Epithelial cell of proximal tubule (primary cell): ENCODE measurements around the gene BROX. TPM values are rescaled to one million over a fixed set of nuclear protein-coding genes. Genes with fewer than 3 reads are reported as not detected.
"Not testable (repeated sequence)": the region's sequence is repeated elsewhere in the genome, so short reads cannot be mapped to it uniquely, and the experiment has no call there.

Experiments used
- DNase-seq: peaks from one replicate; pipeline ENCODE4 v3.0.0-alpha.2; 2011; ENCODE audit warnings: low read depth
- H3K4me3 ChIP-seq: 2 replicates; pipeline ENCODE4 v1.5.1; 2011; ENCODE audit warnings: low read depth, mild to moderate bottlenecking, low read length
- total RNA-seq: library from RNA; depleted of rRNA; stranded (reverse); fragments of >200 nt; gene quantifications from 2 replicates; pipeline ENCODE4 v1.2.3, GENCODE V29; 2015
- TF ChIP-seq, protein P1 (sequence below): conservative IDR thresholded peaks from 2 replicates; pipeline ENCODE4 v1.5.1; 2012; ENCODE audit warnings: low read depth, mild to moderate bottlenecking, low read length

Gene BROX
- total RNA-seq, 1 donor from 2014 or later = 41.5 TPM

DNA sequence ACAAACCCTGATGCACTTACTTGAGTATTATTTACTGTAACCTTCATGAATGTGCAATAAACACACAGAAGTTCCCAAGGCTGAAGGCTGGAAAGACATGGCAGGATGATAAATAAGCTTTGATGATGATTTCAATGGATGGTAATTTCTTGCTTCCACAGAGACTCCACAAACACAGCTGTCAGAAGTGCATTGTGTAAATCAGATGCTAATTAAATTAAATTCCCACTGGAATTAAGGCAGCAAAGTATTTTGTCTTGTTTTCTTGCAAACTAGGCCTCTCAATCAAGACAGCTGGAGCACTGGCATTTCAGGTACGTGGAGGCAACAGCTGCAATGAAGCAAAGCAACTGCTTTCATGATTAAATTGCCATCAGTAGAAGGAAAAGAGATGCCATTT lies 48.7 kb downstream of the BROX start:
- no peak overlapping the region for H3K4me3 ChIP-seq
- no peak for DNase-seq
- TF ChIP-seq, protein P1, sequence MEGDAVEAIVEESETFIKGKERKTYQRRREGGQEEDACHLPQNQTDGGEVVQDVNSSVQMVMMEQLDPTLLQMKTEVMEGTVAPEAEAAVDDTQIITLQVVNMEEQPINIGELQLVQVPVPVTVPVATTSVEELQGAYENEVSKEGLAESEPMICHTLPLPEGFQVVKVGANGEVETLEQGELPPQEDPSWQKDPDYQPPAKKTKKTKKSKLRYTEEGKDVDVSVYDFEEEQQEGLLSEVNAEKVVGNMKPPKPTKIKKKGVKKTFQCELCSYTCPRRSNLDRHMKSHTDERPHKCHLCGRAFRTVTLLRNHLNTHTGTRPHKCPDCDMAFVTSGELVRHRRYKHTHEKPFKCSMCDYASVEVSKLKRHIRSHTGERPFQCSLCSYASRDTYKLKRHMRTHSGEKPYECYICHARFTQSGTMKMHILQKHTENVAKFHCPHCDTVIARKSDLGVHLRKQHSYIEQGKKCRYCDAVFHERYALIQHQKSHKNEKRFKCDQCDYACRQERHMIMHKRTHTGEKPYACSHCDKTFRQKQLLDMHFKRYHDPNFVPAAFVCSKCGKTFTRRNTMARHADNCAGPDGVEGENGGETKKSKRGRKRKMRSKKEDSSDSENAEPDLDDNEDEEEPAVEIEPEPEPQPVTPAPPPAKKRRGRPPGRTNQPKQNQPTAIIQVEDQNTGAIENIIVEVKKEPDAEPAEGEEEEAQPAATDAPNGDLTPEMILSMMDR = no peak

DNA sequence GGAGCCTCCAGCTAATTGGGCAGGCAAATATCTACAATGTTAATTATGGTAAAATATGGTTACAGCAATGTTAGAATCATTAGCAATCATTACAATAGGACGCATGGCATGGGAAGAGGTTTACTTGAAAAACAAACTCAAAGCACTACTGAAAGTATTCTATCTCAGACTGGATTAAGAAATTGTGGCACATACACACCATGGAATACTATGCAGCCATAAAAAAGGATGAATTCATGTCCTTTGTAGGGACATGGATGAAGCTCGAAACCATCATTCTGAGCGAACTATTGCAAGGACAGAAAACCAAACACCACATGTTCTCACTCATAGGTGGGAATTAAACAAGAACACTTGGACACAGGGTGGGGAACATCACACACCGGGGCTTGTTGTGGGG lies 49.8 kb downstream of the BROX start:
- DNase-seq = not testable (repeated sequence)

DNA sequence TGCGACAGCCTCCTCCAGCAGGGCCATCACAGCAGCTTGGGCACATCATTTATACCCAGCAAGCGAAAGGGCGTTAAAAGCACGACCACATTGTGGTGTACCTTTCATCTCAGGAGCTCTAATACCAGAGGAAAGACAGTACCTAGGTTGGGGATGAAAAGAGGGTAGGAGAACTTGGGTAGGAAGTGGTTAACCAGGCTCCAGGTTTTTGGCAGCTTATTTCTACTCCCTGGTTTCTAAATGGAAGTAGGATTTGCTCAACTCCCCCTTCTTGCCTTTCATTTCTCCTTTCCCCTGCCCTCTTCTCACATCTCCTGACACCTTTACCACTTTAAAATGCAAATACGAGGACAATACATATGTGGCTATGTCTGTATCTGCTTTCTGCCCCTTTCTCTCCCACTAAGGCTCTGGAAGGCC lies 54.8 kb downstream of the BROX start:
- H3K4me3 ChIP-seq = no peak overlapping the region
- no peak for DNase-seq
- TF ChIP-seq, protein P1 = no peak

More for the DNA sequence above, 49.8 kb downstream of the BROX start:
- not testable (repeated sequence) for H3K4me3 ChIP-seq

DNA sequence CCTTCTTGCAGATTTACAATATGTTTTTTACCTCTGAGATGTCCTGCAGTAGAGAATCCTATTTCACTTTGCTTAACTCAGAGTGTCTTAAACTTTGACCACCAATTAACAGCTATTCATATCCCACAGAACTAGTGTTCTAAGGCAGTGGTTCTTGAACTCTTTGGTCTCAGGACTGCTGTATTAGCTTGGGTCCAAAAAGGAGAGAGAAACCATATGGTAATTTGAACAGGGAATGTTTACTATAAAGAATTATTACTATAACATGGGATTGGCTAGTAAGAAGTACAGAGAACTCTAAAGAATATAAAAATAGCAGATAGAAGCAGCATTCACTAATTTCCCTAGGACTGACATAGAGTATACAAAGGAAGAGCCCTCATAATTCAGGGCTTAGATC lies 56.2 kb downstream of the BROX start:
- no peak overlapping the region for H3K4me3 ChIP-seq
- DNase-seq = no peak
- TF ChIP-seq, protein P1 = no peak

DNA sequence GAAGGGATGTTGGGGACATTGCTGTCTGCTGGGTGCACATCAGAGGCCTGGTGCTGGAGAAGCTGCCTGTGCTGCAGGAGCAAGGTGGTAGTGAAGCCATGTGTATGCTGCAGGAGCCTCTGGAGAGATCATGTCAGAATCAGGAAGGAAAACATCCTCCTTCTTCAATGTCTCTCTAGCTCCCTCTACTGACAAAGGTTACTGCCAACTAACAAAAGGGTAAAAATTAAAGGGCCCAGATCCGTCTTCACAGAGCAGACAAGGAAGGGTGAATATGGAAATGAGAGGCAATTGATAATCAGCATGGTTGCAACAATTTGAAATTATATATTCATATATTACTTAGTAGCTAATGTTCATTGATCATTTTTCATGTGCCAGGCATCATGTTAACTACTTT lies 56.8 kb downstream of the BROX start:
- DNase-seq = no peak
- TF ChIP-seq, protein P1 = peak; percentile 22

DNA sequence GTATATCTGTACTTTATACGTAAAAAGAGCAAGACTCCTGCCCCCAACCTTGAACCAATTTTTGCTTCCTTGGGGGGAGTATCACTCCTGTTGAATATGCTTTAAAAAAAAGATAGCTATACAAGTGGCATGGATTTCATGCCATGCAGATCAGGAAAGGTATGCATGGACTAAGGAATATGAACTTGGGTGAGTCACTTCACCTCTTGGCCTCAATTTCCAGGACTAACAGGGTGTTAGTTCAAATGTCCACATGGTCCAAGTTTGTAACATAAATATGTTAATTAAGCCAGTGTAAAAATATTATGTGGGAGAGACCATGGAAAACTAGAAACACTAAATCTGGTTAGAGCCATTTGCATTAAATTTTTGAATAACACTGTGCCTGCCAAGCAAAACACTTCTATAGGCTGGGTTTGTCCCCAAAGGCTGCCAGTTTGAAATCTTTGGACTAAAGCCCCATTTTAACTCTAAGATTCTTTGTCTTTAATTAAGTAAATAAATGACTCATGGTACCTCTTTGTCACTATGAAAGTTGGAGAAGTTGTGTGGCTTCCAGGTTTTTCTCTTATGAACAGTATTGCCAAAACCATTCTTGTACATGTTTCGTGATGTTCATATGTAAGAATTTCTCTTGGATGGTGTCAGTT lies 57.7 kb downstream of the BROX start:
- H3K4me3 ChIP-seq = no peak overlapping the region
- no peak for DNase-seq
- TF ChIP-seq, protein P1 = no peak

More for the DNA sequence above, 56.8 kb downstream of the BROX start:
- no peak overlapping the region for H3K4me3 ChIP-seq

DNA sequence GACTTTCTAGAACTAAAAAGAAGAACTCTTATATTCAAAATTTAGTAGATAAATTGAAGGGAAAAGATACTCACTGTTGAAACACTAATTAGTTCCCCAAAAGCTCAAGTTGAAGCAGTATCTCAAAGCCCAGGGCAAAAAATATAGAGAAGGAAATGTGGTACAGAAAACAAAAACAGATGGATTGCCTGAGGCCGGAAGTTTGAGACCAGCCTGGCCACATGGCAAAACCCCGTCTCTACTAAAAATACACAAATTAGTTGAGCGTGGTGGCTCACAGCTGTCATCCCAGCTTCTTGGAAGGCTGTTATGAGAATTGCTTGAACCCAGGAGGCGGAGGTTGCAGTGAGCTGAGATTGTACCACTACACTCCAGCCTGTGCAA lies 60.6 kb downstream of the BROX start:
- TF ChIP-seq, protein P1 = no peak

More for the DNA sequence above, 60.6 kb downstream of the BROX start:
- no peak overlapping the region for H3K4me3 ChIP-seq
- no peak for DNase-seq
